Esophagus (tissue), 2 donors: Measurements from ENCODE around the gene HTR7. TPM values are rescaled to one million over a fixed set of nuclear protein-coding genes. Genes with fewer than 3 reads are reported as not detected.
"Not testable (repeated sequence)": the region's sequence is repeated elsewhere in the genome, so short reads cannot be mapped to it uniquely, and the experiment has no call there.

Source experiments
- H3K27ac ChIP-seq, 2 donors: one replicate each; pipeline ENCODE4 v1.5.1; 2013; ENCODE audit warnings: low read depth in 2 of 2, mild to moderate bottlenecking in 2 of 2, inconsistent platforms in 1 of 2, low read length in 1 of 2, moderate library complexity in 1 of 2
- H3K27me3 ChIP-seq, 2 donors: one replicate each; pipeline ENCODE4 v1.6.1; 2013; ENCODE audit warnings: low read length in 2 of 2, control low read depth in 1 of 2, mild to moderate bottlenecking in 1 of 2; ENCODE audit not compliant: insufficient read depth in 2 of 2, control insufficient read depth in 1 of 2
- H3K36me3 ChIP-seq, 2 donors: one replicate each; pipeline ENCODE4 v1.6.1; 2013; ENCODE audit warnings: low read length in 1 of 2; ENCODE audit not compliant: control insufficient read depth in 2 of 2, insufficient read depth in 2 of 2
- H3K4me1 ChIP-seq, 2 donors: one replicate each; pipeline ENCODE4 v1.6.1; 2013; ENCODE audit warnings: low read length in 1 of 2; ENCODE audit not compliant: control insufficient read depth in 2 of 2, insufficient read depth in 2 of 2
- H3K4me3 ChIP-seq, 2 donors: one replicate each; pipeline ENCODE4 v1.5.1; 2013; ENCODE audit warnings: low read length in 2 of 2, mild to moderate bottlenecking in 2 of 2, low read depth in 1 of 2, moderate library complexity in 1 of 2
- H3K9me3 ChIP-seq, 2 donors: one replicate each; pipeline ENCODE4 v1.6.1; 2013; ENCODE audit warnings: mild to moderate bottlenecking in 2 of 2, low read depth in 1 of 2, low read length in 1 of 2, moderate library complexity in 1 of 2; ENCODE audit not compliant: control insufficient read depth in 2 of 2, insufficient read depth in 1 of 2
- WGBS, 2 donors: extraction: QIAGEN DNeasy Blood & Tissue Kit; methylation state at CpG; one replicate each; pipeline ENCODE4 v1.1.7; 2013; 5-methylcytosine and 5-hydroxymethylcytosine counted together
- polyA plus RNA-seq, 2 donors: library from polyadenylated mRNA; stranded (reverse); fragments of 200-250 nt; gene quantifications; one replicate each; pipeline ENCODE4 v1.2.3, GENCODE V29; 2013
- donor health status: healthy with polysubstance abuse.
- donor health status: Bipolar disorder and iron deficiency.

Gene HTR7
- polyA plus RNA-seq, result under 1 TPM; 0.10 to 0.21 TPM

- H3K4me3 ChIP-seq, result peak within 1 kb of the TSS; percentile 65
- H3K9me3 ChIP-seq, result no peaks in the 10 kb centered on the region
- peaks cover 0 to 6% of the 10 kb centered on the region in 2 donors for H3K27me3 ChIP-seq
- H3K27ac ChIP-seq, result peak within 1 kb of the TSS; percentile 21 to 36
- H3K4me1 ChIP-seq, result peaks cover 0 to 5% of the 10 kb centered on the region in 2 donors
- H3K36me3 ChIP-seq, result no peaks in the 10 kb centered on the region
- WGBS, 2 donors, result 1% methylated on average over 45 to 104 of the region's 104 CpGs
These were observed at the start of gene HTR7 for GRCh38 chr10:90857635-90858460. Gene HTR7 (minus strand): TSS chr10:90858039. CDS start chr10:90857671, 368 bp downstream.

- H3K27ac ChIP-seq, result no peak overlapping the region
- H3K4me1 ChIP-seq, result no peaks in the 10 kb centered on the region
- H3K36me3 ChIP-seq, result no peaks in the 10 kb centered on the region
- no peak overlapping the region for H3K4me3 ChIP-seq
- H3K27me3 ChIP-seq, result no peaks in the 10 kb centered on the region
- WGBS, 2 donors, result 65 to 74% methylated on average over 1 of the region's 1 CpG
- H3K9me3 ChIP-seq, result no peaks in the 10 kb centered on the region
These were observed 48.8 kb upstream of the HTR7 start for GRCh38 chr10:90906596-90906995.

GRCh38 chr10:90905925-90906324 is 48.1 kb upstream of the HTR7 start:
- Histone ChIP-seq H3K9me3 (no peaks in the 10 kb centered on the region), H3K36me3 (no peaks in the 10 kb centered on the region), H3K27me3 (no peaks in the 10 kb centered on the region), H3K4me1 (no peaks in the 10 kb centered on the region), H3K27ac (no peak overlapping the region), H3K4me3 (no peak overlapping the region)
- 85 to 86% methylated on average over 1 of the region's 1 CpG for whole genome bisulfite sequencing, 2 donors

GRCh38 chr10:90896916-90897315 is 39.1 kb upstream of the HTR7 start:
- WGBS, 2 donors, result 76 to 80% methylated on average over 2 of the region's 2 CpGs
- not testable (repeated sequence) for H3K36me3 ChIP-seq

GRCh38 chr10:90893190-90893589 is 35.4 kb upstream of the HTR7 start:
- H3K9me3 ChIP-seq, result no peaks in the 10 kb centered on the region
- H3K36me3 ChIP-seq, result peaks cover 0 to 6% of the 10 kb centered on the region in 2 donors
- H3K4me3 ChIP-seq, result no peak overlapping the region
- WGBS, 2 donors, result 80 to 84% methylated on average over 3 of the region's 3 CpGs
- H3K27ac ChIP-seq, result no peak overlapping the region
- no peaks in the 10 kb centered on the region for H3K27me3 ChIP-seq
- no peaks in the 10 kb centered on the region for H3K4me1 ChIP-seq

More at GRCh38 chr10:90896916-90897315, 39.1 kb upstream of the HTR7 start:
- not testable (repeated sequence) for H3K4me1 ChIP-seq, H3K27me3 ChIP-seq, H3K9me3 ChIP-seq, H3K4me3 ChIP-seq, H3K27ac ChIP-seq

- peaks cover 2 to 6% of the 10 kb centered on the region in 2 donors for H3K36me3 ChIP-seq
- WGBS, 2 donors, result 83 to 94% methylated on average over 2 of the region's 2 CpGs
- H3K4me1 ChIP-seq, result no peaks in the 10 kb centered on the region
These were observed 32.5 kb upstream of the HTR7 start for GRCh38 chr10:90890347-90890746.

GRCh38 chr10:90889636-90890035 is 31.8 kb upstream of the HTR7 start:
- H3K36me3 ChIP-seq, result peaks cover 2 to 6% of the 10 kb centered on the region in 2 donors
- H3K27me3 ChIP-seq, result no peaks in the 10 kb centered on the region
- H3K4me3 ChIP-seq, result no peak overlapping the region
- 87 to 95% methylated on average over 1 of the region's 1 CpG for WGBS, 2 donors
- H3K9me3 ChIP-seq, result no peaks in the 10 kb centered on the region
- no peak overlapping the region for H3K27ac ChIP-seq
- H3K4me1 ChIP-seq, result no peaks in the 10 kb centered on the region

More at GRCh38 chr10:90890347-90890746, 32.5 kb upstream of the HTR7 start:
- no peak overlapping the region for H3K4me3 ChIP-seq
- no peaks in the 10 kb centered on the region for H3K9me3 ChIP-seq
- H3K27ac ChIP-seq, result no peak overlapping the region
- H3K27me3 ChIP-seq, result no peaks in the 10 kb centered on the region

- Histone ChIP-seq H3K27ac (no peak overlapping the region), H3K36me3 (peaks cover 5 to 6% of the 10 kb centered on the region in 2 donors)
- 92 to 94% methylated on average over 6 of the region's 6 CpGs for WGBS, 2 donors
These were observed 30.5 kb upstream of the HTR7 start for GRCh38 chr10:90888387-90888786.

GRCh38 chr10:90887555-90887954 is 29.7 kb upstream of the HTR7 start:
- no peak overlapping the region for H3K27ac ChIP-seq
- H3K36me3 ChIP-seq, result peaks cover 5 to 6% of the 10 kb centered on the region in 2 donors

More at GRCh38 chr10:90888387-90888786, 30.5 kb upstream of the HTR7 start:
- H3K4me1 ChIP-seq, result no peaks in the 10 kb centered on the region
- no peaks in the 10 kb centered on the region for H3K27me3 ChIP-seq
- H3K9me3 ChIP-seq, result no peaks in the 10 kb centered on the region
- H3K4me3 ChIP-seq, result no peak overlapping the region

GRCh38 chr10:90885176-90885575 is 27.3 kb upstream of the HTR7 start:
- no peak overlapping the region for H3K27ac ChIP-seq
- H3K36me3 ChIP-seq, result peaks cover 5 to 6% of the 10 kb centered on the region in 2 donors
- no peaks in the 10 kb centered on the region for H3K4me1 ChIP-seq
- WGBS, 2 donors, result 98 to 100% methylated on average over 1 of the region's 1 CpG
- H3K9me3 ChIP-seq, result no peaks in the 10 kb centered on the region
- H3K27me3 ChIP-seq, result no peaks in the 10 kb centered on the region
- no peak overlapping the region for H3K4me3 ChIP-seq

More at GRCh38 chr10:90887555-90887954, 29.7 kb upstream of the HTR7 start:
- WGBS, 2 donors, result 62 to 69% methylated on average over 6 of the region's 6 CpGs
- Histone ChIP-seq H3K9me3 (no peaks in the 10 kb centered on the region), H3K4me1 (no peaks in the 10 kb centered on the region), H3K27me3 (no peaks in the 10 kb centered on the region), H3K4me3 (no peak overlapping the region)
